ENCODE measurements around the gene NINL.

The NINL gene

DNA sequence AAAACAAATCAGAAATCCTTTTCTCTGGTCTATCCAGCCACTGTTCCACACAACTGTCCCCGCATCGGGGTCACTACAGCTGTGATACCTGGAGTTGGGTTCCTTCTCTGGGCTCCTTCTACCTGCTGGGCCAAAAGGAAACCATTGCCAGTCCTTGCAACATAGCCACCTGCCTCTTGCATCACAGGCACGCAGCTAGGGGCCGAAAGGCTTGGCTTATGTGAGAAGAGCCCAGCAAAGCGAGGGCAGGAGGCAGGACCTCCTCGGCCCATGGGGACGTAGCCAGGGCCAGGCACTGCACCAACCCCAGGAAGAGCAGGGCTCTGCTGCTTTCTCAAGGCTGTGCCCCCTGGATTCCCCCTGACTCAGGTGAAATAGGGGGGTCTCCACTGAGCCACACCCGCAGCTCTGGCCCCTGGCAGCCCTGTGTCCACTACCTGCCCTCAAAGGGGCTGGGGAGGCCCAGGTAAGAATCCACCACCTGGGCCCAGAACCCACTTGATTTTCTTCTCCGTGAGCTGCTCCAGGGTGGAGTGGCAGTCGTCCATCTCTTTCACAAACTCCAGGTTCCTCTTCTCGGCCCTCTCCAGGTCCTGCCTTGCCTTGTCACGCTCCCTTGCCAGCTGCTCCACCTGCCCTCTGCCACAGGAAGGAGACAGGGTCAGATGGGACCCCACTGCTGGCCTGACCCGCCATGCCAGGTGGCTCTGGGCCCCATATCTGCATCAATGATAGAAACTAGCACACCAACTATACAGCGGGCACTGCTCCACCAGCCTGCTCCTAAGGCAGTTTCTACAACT is 89.0 kb downstream of the NINL start:
- no peaks in the 10 kb centered on the region for H3K36me3 ChIP-seq (ENCODE audit: control insufficient read depth, insufficient read depth, low read length)
- no peak overlapping the region for H3K4me3 ChIP-seq (ENCODE audit: insufficient read depth, low read depth, low read length)
- no peak overlapping the region for H3K27ac ChIP-seq (ENCODE audit: insufficient read depth, low read depth, low read length, poor library complexity, severe bottlenecking)
- H3K9me3 ChIP-seq (ENCODE audit: control insufficient read depth, low read length) = no peaks in the 10 kb centered on the region
- no peaks in the 10 kb centered on the region for H3K4me1 ChIP-seq (ENCODE audit: control insufficient read depth, insufficient read depth, low read length)
- H3K27me3 ChIP-seq (ENCODE audit: control insufficient read depth, insufficient read depth, low read length, poor library complexity, severe bottlenecking) = no peaks in the 10 kb centered on the region
- WGBS, 2 experiments = 97% methylated on average over 14 of the region's 14 CpGs

DNA sequence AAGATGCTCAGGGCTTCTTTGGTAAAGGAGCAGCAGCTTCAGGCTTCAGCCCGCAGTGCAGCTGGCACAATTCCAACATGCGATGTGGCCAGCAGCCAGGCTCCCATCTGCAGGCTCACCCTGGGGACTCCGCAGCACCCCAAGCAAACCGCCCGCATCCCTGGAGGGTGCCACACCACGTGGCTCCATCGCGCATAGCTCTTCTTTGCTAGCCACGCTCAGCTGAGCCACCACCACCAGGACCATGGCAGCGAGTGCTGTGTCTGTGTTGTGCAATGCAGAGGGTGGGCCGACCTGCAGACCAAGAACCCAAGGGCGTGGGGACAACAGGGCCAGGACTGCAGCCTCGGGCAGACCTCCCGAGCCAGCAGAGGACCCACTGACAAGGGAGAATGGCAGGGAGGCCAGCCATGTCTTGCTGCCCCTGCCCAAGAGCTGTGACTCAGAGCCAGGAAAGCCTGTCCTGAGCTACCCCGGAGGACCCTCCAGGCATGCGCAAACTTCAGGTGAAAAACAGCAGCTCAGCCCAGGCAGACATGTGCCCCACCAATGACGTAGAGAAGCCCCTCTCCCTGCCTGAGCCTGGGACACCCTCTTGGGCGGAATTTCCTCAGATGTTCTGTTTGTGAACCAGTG is 90.0 kb downstream of the NINL start:
- Histone ChIP-seq H3K27ac (ENCODE audit: insufficient read depth, low read depth, low read length, poor library complexity, severe bottlenecking) (no peak overlapping the region), H3K27me3 (ENCODE audit: control insufficient read depth, insufficient read depth, low read length, poor library complexity, severe bottlenecking) (no peaks in the 10 kb centered on the region), H3K4me3 (ENCODE audit: insufficient read depth, low read depth, low read length) (no peak overlapping the region), H3K9me3 (ENCODE audit: control insufficient read depth, low read length) (no peaks in the 10 kb centered on the region), H3K36me3 (ENCODE audit: control insufficient read depth, insufficient read depth, low read length) (peaks cover 4% of the 10 kb centered on the region), H3K4me1 (ENCODE audit: control insufficient read depth, insufficient read depth, low read length) (no peaks in the 10 kb centered on the region)
- WGBS, 2 experiments = 95 to 96% methylated on average over 18 of the region's 18 CpGs

DNA sequence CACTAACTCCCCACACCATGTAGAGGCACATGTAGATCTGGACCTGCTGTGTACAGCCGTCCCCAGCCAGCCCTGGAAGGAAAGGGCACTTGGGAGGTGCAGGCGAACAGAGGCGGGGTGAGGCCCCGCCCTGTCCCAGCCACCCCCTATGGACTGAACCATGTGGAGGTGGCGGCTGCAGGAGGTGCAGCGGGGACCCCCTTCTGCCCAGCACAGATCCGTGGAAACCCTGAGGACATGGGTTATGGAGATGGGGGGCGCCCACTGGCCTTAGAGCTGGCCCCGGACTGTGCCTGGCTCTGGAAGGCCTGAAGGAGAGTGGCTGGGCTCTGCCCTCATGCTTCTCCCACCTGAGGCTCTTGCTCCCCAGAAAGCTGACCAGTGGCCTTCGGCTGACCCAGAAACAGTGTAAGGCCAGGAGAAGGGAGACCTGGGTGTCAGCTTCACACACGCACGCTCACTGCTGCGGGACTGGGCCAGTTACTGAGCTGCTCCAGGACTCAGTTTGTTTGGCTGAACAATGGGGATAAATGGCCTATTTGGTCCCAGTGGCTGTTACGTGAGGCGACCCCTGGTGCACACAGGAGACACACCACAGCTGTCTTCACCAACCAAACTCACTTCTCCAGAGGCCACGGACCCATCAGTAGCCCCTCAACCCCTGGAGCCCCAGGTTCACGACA is 90.7 kb downstream of the NINL start:
- 94 to 95% methylated on average over 17 of the region's 17 CpGs for WGBS, 2 experiments
- peaks cover 4% of the 10 kb centered on the region for H3K36me3 ChIP-seq (ENCODE audit: control insufficient read depth, insufficient read depth, low read length)
- no peak overlapping the region for H3K27ac ChIP-seq (ENCODE audit: insufficient read depth, low read depth, low read length, poor library complexity, severe bottlenecking)
- H3K4me3 ChIP-seq (ENCODE audit: insufficient read depth, low read depth, low read length) = no peak overlapping the region
- H3K9me3 ChIP-seq (ENCODE audit: control insufficient read depth, low read length) = no peaks in the 10 kb centered on the region
- H3K27me3 ChIP-seq (ENCODE audit: control insufficient read depth, insufficient read depth, low read length, poor library complexity, severe bottlenecking) = no peaks in the 10 kb centered on the region
- H3K4me1 ChIP-seq (ENCODE audit: control insufficient read depth, insufficient read depth, low read length) = no peaks in the 10 kb centered on the region

DNA sequence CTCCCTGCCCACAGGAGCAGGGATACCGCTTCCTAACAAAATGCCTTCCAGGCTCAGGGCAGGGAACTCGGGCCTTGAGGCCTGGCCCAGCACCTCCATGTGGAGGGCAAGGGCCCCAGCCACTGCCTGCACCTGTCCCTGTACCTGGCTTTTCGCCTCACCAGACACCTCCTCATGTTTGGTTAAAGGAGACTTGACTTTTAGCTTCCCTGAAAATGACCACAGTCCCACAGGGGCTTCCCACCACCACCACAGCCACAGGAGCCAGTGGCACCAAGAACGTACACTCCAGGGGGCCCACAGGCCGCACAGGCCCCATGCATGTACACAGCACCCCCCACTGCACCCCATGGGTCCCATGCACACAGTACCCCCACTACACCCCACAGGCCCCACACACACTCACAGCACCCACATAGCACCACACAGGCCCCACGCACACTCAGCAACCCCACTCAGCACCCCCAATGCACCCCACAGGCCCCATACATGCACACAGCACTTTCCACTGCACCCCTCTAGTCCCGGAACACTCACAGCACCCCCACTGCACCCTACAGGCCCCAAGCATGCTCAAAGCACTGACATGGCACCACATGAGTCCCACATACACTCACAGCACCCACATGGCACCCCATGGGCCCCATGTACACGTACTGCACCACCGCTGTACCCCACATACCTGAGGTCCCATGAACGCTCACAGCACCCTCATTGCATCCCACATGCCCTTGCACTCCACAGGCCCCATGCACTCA is 91.4 kb downstream of the NINL start:
- Histone ChIP-seq H3K9me3 (ENCODE audit: control insufficient read depth, low read length) (no peaks in the 10 kb centered on the region), H3K27me3 (ENCODE audit: control insufficient read depth, insufficient read depth, low read length, poor library complexity, severe bottlenecking) (no peaks in the 10 kb centered on the region), H3K4me3 (ENCODE audit: insufficient read depth, low read depth, low read length) (no peak overlapping the region), H3K27ac (ENCODE audit: insufficient read depth, low read depth, low read length, poor library complexity, severe bottlenecking) (no peak overlapping the region), H3K36me3 (ENCODE audit: control insufficient read depth, insufficient read depth, low read length) (peaks cover 7% of the 10 kb centered on the region), H3K4me1 (ENCODE audit: control insufficient read depth, insufficient read depth, low read length) (no peaks in the 10 kb centered on the region)
- 95 to 96% methylated on average over 10 of the region's 10 CpGs for WGBS, 2 experiments

DNA sequence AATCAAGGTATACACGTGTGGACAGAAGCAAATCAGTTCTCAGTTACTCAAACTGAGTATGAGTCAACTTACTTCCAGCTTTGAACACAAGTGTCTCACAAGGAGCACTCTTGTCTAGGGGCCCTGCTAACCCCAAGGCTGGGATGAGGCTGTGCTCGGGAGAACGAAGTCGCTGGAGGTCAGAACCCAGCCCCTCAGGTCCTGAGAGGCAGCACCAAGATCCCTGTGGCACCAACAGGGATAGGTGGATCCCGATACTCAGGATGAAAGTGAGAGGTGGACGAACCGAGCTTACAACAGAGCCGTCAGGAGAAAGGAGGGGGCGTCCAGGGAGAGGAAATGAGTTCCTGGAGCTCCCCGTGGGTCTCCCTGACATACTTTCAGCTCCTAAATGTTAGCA is 92.2 kb downstream of the NINL start:
- no peaks in the 10 kb centered on the region for H3K4me1 ChIP-seq (ENCODE audit: control insufficient read depth, insufficient read depth, low read length)
- WGBS, 2 experiments = 92 to 93% methylated on average over 10 of the region's 10 CpGs
- H3K27ac ChIP-seq (ENCODE audit: insufficient read depth, low read depth, low read length, poor library complexity, severe bottlenecking) = no peak overlapping the region
- H3K4me3 ChIP-seq (ENCODE audit: insufficient read depth, low read depth, low read length) = no peak overlapping the region
- no peaks in the 10 kb centered on the region for H3K27me3 ChIP-seq (ENCODE audit: control insufficient read depth, insufficient read depth, low read length, poor library complexity, severe bottlenecking)
- peaks cover 10% of the 10 kb centered on the region for H3K36me3 ChIP-seq (ENCODE audit: control insufficient read depth, insufficient read depth, low read length)
- H3K9me3 ChIP-seq (ENCODE audit: control insufficient read depth, low read length) = no peaks in the 10 kb centered on the region

- H3K27me3 ChIP-seq (ENCODE audit: control insufficient read depth, insufficient read depth, low read length, poor library complexity, severe bottlenecking) = no peaks in the 10 kb centered on the region
- no peak overlapping the region for H3K27ac ChIP-seq (ENCODE audit: insufficient read depth, low read depth, low read length, poor library complexity, severe bottlenecking)
- WGBS, 2 experiments = 91 to 93% methylated on average over 11 to 12 of the region's 12 CpGs
- no peaks in the 10 kb centered on the region for H3K9me3 ChIP-seq (ENCODE audit: control insufficient read depth, low read length)
- no peaks in the 10 kb centered on the region for H3K4me1 ChIP-seq (ENCODE audit: control insufficient read depth, insufficient read depth, low read length)
- no peak overlapping the region for H3K4me3 ChIP-seq (ENCODE audit: insufficient read depth, low read depth, low read length)
- peaks cover 10% of the 10 kb centered on the region for H3K36me3 ChIP-seq (ENCODE audit: control insufficient read depth, insufficient read depth, low read length)
Observed at GRCh38 chr20:25491446-25492038, 93.8 kb downstream of the NINL start.

- Histone ChIP-seq H3K9me3 (ENCODE audit: control insufficient read depth, low read length) (no peaks in the 10 kb centered on the region), H3K27me3 (ENCODE audit: control insufficient read depth, insufficient read depth, low read length, poor library complexity, severe bottlenecking) (no peaks in the 10 kb centered on the region), H3K4me3 (ENCODE audit: insufficient read depth, low read depth, low read length) (no peak overlapping the region), H3K36me3 (ENCODE audit: control insufficient read depth, insufficient read depth, low read length) (peaks cover 10% of the 10 kb centered on the region), H3K4me1 (ENCODE audit: control insufficient read depth, insufficient read depth, low read length) (no peaks in the 10 kb centered on the region), H3K27ac (ENCODE audit: insufficient read depth, low read depth, low read length, poor library complexity, severe bottlenecking) (no peak overlapping the region)
- 94% methylated on average over 15 of the region's 15 CpGs for WGBS, 2 experiments
Observed at GRCh38 chr20:25490656-25491445, 94.5 kb downstream of the NINL start.

DNA sequence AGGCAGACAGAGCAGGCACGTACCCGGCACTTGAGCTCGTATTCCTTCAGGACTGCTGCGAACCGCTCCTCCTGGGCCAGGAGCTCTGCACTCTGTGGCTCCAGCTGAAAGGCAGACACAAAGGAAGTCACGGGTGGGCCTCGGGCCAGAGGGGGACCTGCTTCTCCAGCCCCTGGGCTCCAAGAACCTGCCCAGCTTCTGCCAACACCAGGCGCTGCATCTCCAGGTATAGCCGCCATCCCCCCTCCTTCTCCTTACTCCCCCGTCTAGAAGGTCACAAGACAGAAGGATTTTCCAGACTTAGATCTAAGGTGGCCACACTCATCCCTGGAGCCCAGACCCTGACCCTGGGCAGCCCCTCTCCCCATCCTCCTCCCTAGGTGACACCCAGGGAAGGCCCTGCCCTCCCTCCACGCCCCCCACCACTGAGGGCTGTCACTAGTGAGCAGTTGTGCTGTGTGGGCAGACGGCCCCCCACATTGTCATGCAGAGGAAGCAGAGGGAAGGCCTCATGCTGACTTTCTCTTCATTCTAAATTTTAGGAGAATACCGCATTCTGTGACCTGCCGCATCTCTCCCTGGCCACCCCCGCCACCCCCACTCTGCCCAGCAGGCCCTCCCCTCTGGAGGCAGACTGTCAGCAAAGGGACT is 96.0 kb downstream of the NINL start:
- Histone ChIP-seq H3K27ac (ENCODE audit: insufficient read depth, low read depth, low read length, poor library complexity, severe bottlenecking) (no peak overlapping the region), H3K9me3 (ENCODE audit: control insufficient read depth, low read length) (no peaks in the 10 kb centered on the region), H3K4me1 (ENCODE audit: control insufficient read depth, insufficient read depth, low read length) (no peaks in the 10 kb centered on the region), H3K36me3 (ENCODE audit: control insufficient read depth, insufficient read depth, low read length) (peaks cover 10% of the 10 kb centered on the region), H3K4me3 (ENCODE audit: insufficient read depth, low read depth, low read length) (no peak overlapping the region), H3K27me3 (ENCODE audit: control insufficient read depth, insufficient read depth, low read length, poor library complexity, severe bottlenecking) (no peaks in the 10 kb centered on the region)
- WGBS, 2 experiments = 74 to 77% methylated on average over 15 of the region's 15 CpGs

- Histone ChIP-seq H3K9me3 (ENCODE audit: control insufficient read depth, low read length) (no peaks in the 10 kb centered on the region), H3K36me3 (ENCODE audit: control insufficient read depth, insufficient read depth, low read length) (peaks cover 10% of the 10 kb centered on the region), H3K27ac (ENCODE audit: insufficient read depth, low read depth, low read length, poor library complexity, severe bottlenecking) (no peak overlapping the region), H3K4me3 (ENCODE audit: insufficient read depth, low read depth, low read length) (no peak overlapping the region), H3K27me3 (ENCODE audit: control insufficient read depth, insufficient read depth, low read length, poor library complexity, severe bottlenecking) (no peaks in the 10 kb centered on the region), H3K4me1 (ENCODE audit: control insufficient read depth, insufficient read depth, low read length) (no peaks in the 10 kb centered on the region)
- 95% methylated on average over 11 of the region's 11 CpGs for WGBS, 2 experiments
Observed at GRCh38 chr20:25487975-25488374, 97.4 kb downstream of the NINL start.

Data from ectodermal cell (in vitro differentiated cells).